HL-60 (cell line): ENCODE measurements around the gene IRF1.

Source experiments
- DNase-seq, 2 experiments: peaks; one replicate each; pipeline ENCODE4 v3.0.0-alpha.2; 2010 to 2020; ENCODE audit warnings: low read depth in 1 of 2, low spot score in 1 of 2
- H3K27ac ChIP-seq: fragments of 250-450 bp; sonication (Bioruptor Pico); replicated peaks from 2 replicates; pipeline ENCODE4 v1.5.1; 2020; ENCODE audit warnings: mild to moderate bottlenecking, moderate library complexity
- H3K27me3 ChIP-seq: fragments of 250-450 bp; sonication (Bioruptor Pico); 2 replicates; pipeline ENCODE4 v1.5.1; 2021; ENCODE audit warnings: mild to moderate bottlenecking, moderate library complexity; ENCODE audit not compliant: insufficient read depth, poor library complexity, severe bottlenecking
- H3K4me3 ChIP-seq: replicated peaks from 2 replicates; pipeline ENCODE4 v1.5.1; 2011; ENCODE audit warnings: mild to moderate bottlenecking, control low read depth, low read length; ENCODE audit not compliant: insufficient read depth
- GABPA ChIP-seq: IDR thresholded peaks from 2 replicates; pipeline ENCODE4 v1.6.1; 2012; ENCODE audit warnings: low read depth
- POLR2AphosphoS5 ChIP-seq: IDR thresholded peaks from 2 replicates; pipeline ENCODE4 v1.6.1; 2012; ENCODE audit warnings: low read depth
- SPI1 ChIP-seq: IDR thresholded peaks from 2 replicates; pipeline ENCODE4 v1.6.1; 2012; ENCODE audit warnings: low read depth, mild to moderate bottlenecking, borderline replicate concordance
- TF ChIP-seq, protein P1 (sequence below): IDR thresholded peaks from 2 replicates; pipeline ENCODE4 v1.6.1; 2012; ENCODE audit warnings: low read depth; ENCODE audit not compliant: insufficient replicate concordance
- TF ChIP-seq, protein P2 (sequence below): IDR thresholded peaks from one replicate; pipeline ENCODE4 v1.5.1; 2011; ENCODE audit warnings: low read length, control low read depth, inconsistent platforms; ENCODE audit not compliant: insufficient read depth

The IRF1 gene

DNA sequence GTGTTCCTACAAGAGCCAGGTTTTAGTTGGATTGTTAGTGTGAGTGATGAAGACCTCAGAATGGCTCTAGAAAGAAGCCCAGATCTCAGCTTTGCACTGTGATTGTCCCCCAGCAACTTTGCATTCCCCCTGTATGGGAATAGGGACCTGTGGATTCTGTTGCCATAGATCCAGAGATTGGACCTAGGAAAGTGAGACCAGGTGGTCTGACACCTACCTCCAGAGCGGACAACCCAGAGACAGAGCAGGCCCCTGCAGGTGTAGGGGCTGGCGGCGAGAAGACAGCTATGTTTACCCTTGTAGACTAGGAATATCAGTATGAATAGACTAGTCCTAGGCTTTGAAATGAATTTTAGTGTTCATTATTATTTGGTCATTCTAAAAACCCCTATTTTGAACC, 53.6 kb downstream of the IRF1 start:
- peak overlapping the region; percentile 51 for H3K27ac ChIP-seq
- TF ChIP-seq, protein P1, sequence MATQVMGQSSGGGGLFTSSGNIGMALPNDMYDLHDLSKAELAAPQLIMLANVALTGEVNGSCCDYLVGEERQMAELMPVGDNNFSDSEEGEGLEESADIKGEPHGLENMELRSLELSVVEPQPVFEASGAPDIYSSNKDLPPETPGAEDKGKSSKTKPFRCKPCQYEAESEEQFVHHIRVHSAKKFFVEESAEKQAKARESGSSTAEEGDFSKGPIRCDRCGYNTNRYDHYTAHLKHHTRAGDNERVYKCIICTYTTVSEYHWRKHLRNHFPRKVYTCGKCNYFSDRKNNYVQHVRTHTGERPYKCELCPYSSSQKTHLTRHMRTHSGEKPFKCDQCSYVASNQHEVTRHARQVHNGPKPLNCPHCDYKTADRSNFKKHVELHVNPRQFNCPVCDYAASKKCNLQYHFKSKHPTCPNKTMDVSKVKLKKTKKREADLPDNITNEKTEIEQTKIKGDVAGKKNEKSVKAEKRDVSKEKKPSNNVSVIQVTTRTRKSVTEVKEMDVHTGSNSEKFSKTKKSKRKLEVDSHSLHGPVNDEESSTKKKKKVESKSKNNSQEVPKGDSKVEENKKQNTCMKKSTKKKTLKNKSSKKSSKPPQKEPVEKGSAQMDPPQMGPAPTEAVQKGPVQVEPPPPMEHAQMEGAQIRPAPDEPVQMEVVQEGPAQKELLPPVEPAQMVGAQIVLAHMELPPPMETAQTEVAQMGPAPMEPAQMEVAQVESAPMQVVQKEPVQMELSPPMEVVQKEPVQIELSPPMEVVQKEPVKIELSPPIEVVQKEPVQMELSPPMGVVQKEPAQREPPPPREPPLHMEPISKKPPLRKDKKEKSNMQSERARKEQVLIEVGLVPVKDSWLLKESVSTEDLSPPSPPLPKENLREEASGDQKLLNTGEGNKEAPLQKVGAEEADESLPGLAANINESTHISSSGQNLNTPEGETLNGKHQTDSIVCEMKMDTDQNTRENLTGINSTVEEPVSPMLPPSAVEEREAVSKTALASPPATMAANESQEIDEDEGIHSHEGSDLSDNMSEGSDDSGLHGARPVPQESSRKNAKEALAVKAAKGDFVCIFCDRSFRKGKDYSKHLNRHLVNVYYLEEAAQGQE = no peak
- TF ChIP-seq POLR2AphosphoS5 (no peak), SPI1 (no peak), GABPA (no peak)
- TF ChIP-seq, protein P2, sequence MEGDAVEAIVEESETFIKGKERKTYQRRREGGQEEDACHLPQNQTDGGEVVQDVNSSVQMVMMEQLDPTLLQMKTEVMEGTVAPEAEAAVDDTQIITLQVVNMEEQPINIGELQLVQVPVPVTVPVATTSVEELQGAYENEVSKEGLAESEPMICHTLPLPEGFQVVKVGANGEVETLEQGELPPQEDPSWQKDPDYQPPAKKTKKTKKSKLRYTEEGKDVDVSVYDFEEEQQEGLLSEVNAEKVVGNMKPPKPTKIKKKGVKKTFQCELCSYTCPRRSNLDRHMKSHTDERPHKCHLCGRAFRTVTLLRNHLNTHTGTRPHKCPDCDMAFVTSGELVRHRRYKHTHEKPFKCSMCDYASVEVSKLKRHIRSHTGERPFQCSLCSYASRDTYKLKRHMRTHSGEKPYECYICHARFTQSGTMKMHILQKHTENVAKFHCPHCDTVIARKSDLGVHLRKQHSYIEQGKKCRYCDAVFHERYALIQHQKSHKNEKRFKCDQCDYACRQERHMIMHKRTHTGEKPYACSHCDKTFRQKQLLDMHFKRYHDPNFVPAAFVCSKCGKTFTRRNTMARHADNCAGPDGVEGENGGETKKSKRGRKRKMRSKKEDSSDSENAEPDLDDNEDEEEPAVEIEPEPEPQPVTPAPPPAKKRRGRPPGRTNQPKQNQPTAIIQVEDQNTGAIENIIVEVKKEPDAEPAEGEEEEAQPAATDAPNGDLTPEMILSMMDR = no peak
- H3K4me3 ChIP-seq = no peak overlapping the region
- no peak for DNase-seq
- no peaks in the 10 kb centered on the region for H3K27me3 ChIP-seq

DNA sequence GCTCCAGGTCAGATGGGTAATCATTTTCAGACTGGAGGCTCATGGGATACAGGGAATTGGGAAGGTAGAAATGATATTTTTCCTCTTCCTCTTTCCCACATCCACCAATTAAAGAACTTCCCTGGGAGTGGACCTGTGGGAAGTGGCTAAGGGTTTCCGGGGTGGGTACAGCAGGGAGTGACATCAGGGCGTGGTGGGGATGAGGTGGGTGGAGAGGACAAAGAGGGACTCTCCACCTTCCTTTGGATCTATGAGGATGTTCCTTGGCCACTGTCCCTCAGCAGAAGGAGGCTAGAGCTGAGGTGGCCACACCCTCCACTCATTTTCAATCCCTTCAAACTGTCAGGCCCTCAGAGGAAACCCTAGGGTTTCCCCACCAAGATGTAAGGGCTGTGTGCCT, 54.7 kb downstream of the IRF1 start:
- TF ChIP-seq, protein P1 = no peak
- TF ChIP-seq SPI1 (no peak; the same call in 1 of the 2 replicates), POLR2AphosphoS5 (no peak), GABPA (no peak)
- TF ChIP-seq, protein P2 = no peak
- no peak for DNase-seq
- Histone ChIP-seq H3K27me3 (no peaks in the 10 kb centered on the region), H3K4me3 (no peak overlapping the region), H3K27ac (no peak overlapping the region)

DNA sequence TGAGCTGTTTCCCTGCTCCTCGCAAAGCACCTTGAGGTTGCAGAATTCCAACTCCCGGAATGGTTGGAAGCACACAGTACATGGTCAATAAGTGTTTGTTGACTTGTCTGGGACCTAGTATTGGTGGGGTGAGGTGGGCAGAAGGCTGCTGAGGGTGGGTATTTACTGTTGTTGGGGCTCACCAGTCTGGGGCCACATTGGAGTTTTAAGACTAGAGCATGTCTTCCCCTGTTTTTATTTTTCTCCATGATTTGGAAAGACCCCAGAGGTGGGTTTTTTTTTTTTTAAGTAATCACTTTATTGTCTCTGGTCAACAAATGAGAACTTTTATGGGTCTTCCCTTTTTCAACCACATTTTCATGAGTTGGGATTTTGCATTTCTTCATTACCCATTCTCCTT, 55.1 kb downstream of the IRF1 start:
- no peak overlapping the region for H3K4me3 ChIP-seq
- TF ChIP-seq SPI1 (no peak), GABPA (no peak), POLR2AphosphoS5 (no peak)
- TF ChIP-seq, protein P2 = no peak
- TF ChIP-seq, protein P1 = no peak
- no peak for DNase-seq
- no peak overlapping the region for H3K27ac ChIP-seq
- H3K27me3 ChIP-seq = no peaks in the 10 kb centered on the region
